GM12801 (cell line): Measurements from ENCODE around the gene SSNA1.

Experiments used
- TF ChIP-seq, protein P1 (sequence below): IDR thresholded peaks from one replicate; pipeline ENCODE4 v1.5.1; 2011; ENCODE audit warnings: control low read depth; ENCODE audit not compliant: insufficient read length; ENCODE audit errors: extremely low read depth

SSNA1 gene

GRCh38 chr9:137215196-137215986 is 26.9 kb downstream of the SSNA1 start:
- TF ChIP-seq, protein P1, sequence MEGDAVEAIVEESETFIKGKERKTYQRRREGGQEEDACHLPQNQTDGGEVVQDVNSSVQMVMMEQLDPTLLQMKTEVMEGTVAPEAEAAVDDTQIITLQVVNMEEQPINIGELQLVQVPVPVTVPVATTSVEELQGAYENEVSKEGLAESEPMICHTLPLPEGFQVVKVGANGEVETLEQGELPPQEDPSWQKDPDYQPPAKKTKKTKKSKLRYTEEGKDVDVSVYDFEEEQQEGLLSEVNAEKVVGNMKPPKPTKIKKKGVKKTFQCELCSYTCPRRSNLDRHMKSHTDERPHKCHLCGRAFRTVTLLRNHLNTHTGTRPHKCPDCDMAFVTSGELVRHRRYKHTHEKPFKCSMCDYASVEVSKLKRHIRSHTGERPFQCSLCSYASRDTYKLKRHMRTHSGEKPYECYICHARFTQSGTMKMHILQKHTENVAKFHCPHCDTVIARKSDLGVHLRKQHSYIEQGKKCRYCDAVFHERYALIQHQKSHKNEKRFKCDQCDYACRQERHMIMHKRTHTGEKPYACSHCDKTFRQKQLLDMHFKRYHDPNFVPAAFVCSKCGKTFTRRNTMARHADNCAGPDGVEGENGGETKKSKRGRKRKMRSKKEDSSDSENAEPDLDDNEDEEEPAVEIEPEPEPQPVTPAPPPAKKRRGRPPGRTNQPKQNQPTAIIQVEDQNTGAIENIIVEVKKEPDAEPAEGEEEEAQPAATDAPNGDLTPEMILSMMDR: no peak

DNA sequence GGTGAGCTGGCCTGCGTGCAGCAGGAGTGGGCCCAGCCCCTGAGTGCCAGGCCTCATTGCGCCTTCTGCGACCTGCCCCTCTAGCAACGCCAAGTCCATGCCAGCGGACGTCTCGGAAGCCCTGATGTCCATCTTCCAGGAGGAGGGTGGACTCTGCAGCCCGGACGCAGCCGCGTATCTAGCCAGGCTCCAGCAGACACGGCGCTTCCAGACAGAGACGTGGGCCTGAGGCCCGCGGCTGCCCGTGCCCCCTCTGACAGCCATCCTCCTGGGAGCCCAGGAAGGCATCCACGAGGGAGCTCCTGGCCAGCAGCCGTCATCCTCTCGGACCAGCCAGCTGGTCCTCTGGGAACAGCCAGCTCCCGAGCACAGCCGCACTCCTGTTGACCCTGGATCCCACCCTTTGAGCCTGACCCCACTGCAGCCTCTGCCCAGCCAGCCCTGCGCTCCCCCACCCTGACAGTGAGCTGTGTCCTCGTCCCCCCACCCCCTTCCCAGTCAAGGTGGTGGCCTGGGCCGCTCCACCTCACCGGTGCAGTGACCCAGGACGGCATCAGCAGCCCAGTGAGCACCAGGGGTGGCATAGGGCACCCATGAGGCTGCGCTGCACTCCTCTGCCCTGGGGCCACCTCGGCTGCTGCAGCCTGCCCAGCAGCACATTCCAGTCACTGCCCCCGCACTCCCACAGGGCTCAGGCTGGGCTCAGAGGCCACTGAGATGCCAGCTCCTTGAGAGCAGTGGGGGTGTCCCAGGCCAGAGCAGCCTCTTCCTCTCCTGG is 27.9 kb downstream of the SSNA1 start:
- TF ChIP-seq, protein P1: no peak

DNA sequence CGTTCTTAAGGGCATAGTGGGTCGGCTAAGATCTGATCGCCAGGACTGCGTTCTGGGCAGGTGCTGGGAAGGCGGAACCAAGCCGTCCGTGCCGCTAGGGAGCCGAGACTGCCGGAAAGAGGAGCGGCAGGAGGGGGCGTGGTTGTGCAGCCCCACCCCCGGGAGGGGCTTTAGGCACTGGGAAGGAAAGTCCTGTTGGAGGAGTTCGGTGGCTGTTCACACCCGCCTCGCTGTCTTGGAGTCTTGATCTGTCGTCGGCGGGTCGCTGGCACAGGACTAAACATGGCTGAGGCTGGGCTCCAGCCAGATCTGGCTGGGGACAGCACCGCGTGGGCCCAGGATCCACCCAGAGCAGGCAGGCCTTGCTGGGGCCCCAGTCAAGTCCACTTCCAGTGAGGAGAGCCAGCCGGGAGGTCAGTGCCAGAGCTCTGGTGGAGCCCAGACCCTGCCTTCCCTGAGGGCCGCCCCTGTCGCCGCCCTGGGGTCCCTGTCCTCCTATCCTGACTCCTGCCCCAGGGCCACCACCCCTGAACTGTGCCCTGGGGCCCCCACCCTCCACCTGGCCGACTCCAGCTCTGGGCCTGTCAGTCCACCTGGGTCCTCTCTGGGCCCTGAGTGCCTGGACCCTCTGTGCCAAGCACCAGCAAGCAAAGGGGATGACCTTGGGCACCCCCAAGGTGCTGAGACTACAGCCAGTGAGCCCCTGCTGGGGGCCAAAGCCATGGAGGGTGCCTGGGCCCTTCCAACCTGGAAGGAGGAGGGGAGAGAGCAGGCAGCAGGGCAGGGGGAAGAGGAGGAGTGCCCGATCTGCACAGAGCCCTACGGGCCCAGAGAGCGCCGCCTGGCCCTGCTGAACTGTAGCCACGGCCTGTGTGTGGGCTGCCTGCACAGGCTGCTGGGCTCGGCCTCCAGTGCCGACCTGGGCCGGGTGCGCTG is 29.1 kb downstream of the SSNA1 start:
- TF ChIP-seq, protein P1: no peak

GRCh38 chr9:137218212-137218753 is 29.8 kb downstream of the SSNA1 start:
- TF ChIP-seq, protein P1: no peak

- TF ChIP-seq, protein P1: no peak
Observed at GRCh38 chr9:137218754-137219271, 30.3 kb downstream of the SSNA1 start.

DNA sequence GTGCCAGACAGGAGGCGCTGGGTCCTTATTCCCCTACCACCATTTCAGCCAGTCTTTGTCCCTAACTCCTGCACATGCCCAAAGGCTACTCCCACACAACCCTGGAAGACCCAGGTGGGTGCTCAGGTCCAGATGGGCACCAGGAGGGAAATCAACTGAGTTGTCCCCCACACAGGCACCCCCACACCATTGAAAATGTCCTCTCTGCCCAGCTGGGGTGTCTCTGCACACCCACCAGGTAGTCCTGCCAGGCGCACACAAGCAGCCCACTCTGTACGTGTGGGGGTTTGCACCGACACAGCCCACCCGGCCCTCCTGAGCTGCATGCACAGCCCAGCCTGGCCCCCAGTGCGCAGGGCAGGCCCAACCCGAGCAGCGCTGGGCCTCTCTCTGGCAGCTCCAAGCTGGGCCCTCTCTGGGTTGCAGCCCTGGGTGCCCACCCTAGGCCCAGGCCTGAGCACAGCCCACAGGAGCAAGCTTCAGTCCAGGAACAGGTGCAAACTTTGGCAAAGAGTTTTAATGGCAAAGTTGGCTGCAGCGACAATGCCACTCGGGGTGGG is 31.4 kb downstream of the SSNA1 start:
- TF ChIP-seq, protein P1: no peak
